Activated naive CD4-positive, alpha-beta T cell treated with anti-CD3 and anti-CD28 coated beads for 36 hours (primary cell): ENCODE results near the gene TMEM95. TPM values are rescaled to one million over a fixed set of nuclear protein-coding genes. Genes with fewer than 3 reads are reported as not detected.
A peak's percentile ranks its signal among the peaks of the same experiment; 100 is the strongest.

Source experiments
- CTCF ChIA-PET: fragments of 350-600 bp; sonication (Branson Sonifier 250); formaldehyde crosslinking; loops from one replicate; lab custom pipeline; 2021; ENCODE audit warnings: antibody characterized with exemption; lab: Charles Lee
- DNase-seq: peaks from one replicate; pipeline ENCODE4 v3.0.0-alpha.2; 2020
- H3K27ac Mint-ChIP-seq: one replicate; pipeline ENCODE4 v1.8.0; 2021; ENCODE audit warnings: mild to moderate bottlenecking, mixed read lengths
- H3K27me3 Mint-ChIP-seq: one replicate; pipeline ENCODE4 v1.8.0; 2021; ENCODE audit warnings: low read depth, mixed read lengths
- H3K36me3 Mint-ChIP-seq: one replicate; pipeline ENCODE4 v1.8.0; 2021; ENCODE audit warnings: low read depth, mixed read lengths
- H3K4me1 Mint-ChIP-seq: one replicate; pipeline ENCODE4 v1.8.0; 2021; ENCODE audit warnings: low read depth, mixed read lengths
- H3K4me3 Mint-ChIP-seq: one replicate; pipeline ENCODE4 v1.8.0; 2021; ENCODE audit warnings: mild to moderate bottlenecking, moderate library complexity, mixed read lengths
- H3K9me3 Mint-ChIP-seq: one replicate; pipeline ENCODE4 v1.8.0; 2021; ENCODE audit warnings: mixed read lengths
- intact Hi-C: fragments of 100-400 bp; cut with micrococcal nuclease; formaldehyde crosslinking; loops from one replicate; pipeline ENCODE4 v1.15.1; 2023
- total RNA-seq, 2 experiments: library from RNA; stranded (reverse); gene quantifications; one replicate each; pipeline ENCODE4 v1.2.3, GENCODE V29; 2021

The TMEM95 gene
- total RNA-seq, 2 experiments from 2014 or later, result not detected

GRCh38 chr17:7383742-7384488, 29.0 kb downstream of the TMEM95 start:
- peak overlapping the region; percentile 70 for H3K4me3 Mint-ChIP-seq

GRCh38 chr17:7384489-7385081, 29.6 kb downstream of the TMEM95 start:
- peak overlapping the region; percentile 65 for H3K27ac Mint-ChIP-seq
- peak overlapping the region; percentile 70 for H3K4me3 Mint-ChIP-seq
- H3K27me3 Mint-ChIP-seq, result peaks cover 23% of the 10 kb centered on the region
- H3K4me1 Mint-ChIP-seq, result peaks cover 4% of the 10 kb centered on the region
- CTCF ChIA-PET, result interaction anchor here (0.7 to 2.4 kb wide), 3 partner anchors 9 to 299 kb away, joined by 3 to 6 read pairs (median 3); no protein-coding TSS in a partner anchor
- intact Hi-C loops, result loop anchor here (1.0 kb wide), 2 partner anchors 10 to 51 kb away; partner anchors contain the start of genes PLSCR3 and TMEM102
- no peak for DNase-seq
- H3K36me3 Mint-ChIP-seq, result no peaks in the 10 kb centered on the region
- H3K9me3 Mint-ChIP-seq, result no peaks in the 10 kb centered on the region

More at GRCh38 chr17:7383742-7384488, 29.0 kb downstream of the TMEM95 start:
- Mint-ChIP-seq H3K27ac (peak overlapping the region; percentile 47), H3K27me3 (peaks cover 30% of the 10 kb centered on the region), H3K36me3 (no peaks in the 10 kb centered on the region), H3K9me3 (peaks cover 3% of the 10 kb centered on the region), H3K4me1 (peaks cover 4% of the 10 kb centered on the region)
- intact Hi-C loops, result loop anchor here (1.0 kb wide), 2 partner anchors 10 to 51 kb away; partner anchors contain the start of genes PLSCR3 and TMEM102
- peak; percentile 74 for DNase-seq
- CTCF ChIA-PET, result interaction anchor here (0.7 to 2.4 kb wide), 3 partner anchors 10 to 300 kb away, joined by 3 to 6 read pairs (median 3); no protein-coding TSS in a partner anchor

GRCh38 chr17:7388856-7389255, 33.9 kb downstream of the TMEM95 start:
- peaks cover 29% of the 10 kb centered on the region for H3K4me1 Mint-ChIP-seq
- no peak overlapping the region for H3K4me3 Mint-ChIP-seq
- peaks cover 4% of the 10 kb centered on the region for H3K36me3 Mint-ChIP-seq
- no peak overlapping the region for H3K27ac Mint-ChIP-seq
- no peaks in the 10 kb centered on the region for H3K27me3 Mint-ChIP-seq
- no peak for DNase-seq
- CTCF ChIA-PET, result interaction anchor here (0.7 to 1.3 kb wide), 3 partner anchors 33 to 172 kb away, joined by 3 to 5 read pairs (median 5); no protein-coding TSS in a partner anchor
- intact Hi-C loops, result no loop called here
- no peaks in the 10 kb centered on the region for H3K9me3 Mint-ChIP-seq

GRCh38 chr17:7389924-7390910, 35.3 kb downstream of the TMEM95 start:
- Mint-ChIP-seq H3K4me3 (no peak overlapping the region), H3K27me3 (no peaks in the 10 kb centered on the region), H3K9me3 (no peaks in the 10 kb centered on the region), H3K36me3 (peaks cover 4% of the 10 kb centered on the region), H3K4me1 (peaks cover 30% of the 10 kb centered on the region), H3K27ac (no peak overlapping the region)
- intact Hi-C loops, result loop anchor here (5.0 kb wide), 1 partner anchor 33 kb away; the partner anchor contains the start of gene TMEM95
- CTCF ChIA-PET, result interaction anchor here (0.6 to 1.2 kb wide), 3 partner anchors 35 to 167 kb away, joined by 3 to 5 read pairs (median 3); no protein-coding TSS in a partner anchor
- DNase-seq, result no peak

- peaks cover 30% of the 10 kb centered on the region for H3K4me1 Mint-ChIP-seq
- no peaks in the 10 kb centered on the region for H3K9me3 Mint-ChIP-seq
- H3K36me3 Mint-ChIP-seq, result peaks cover 4% of the 10 kb centered on the region
- no peak for DNase-seq
- no peak overlapping the region for H3K27ac Mint-ChIP-seq
- H3K27me3 Mint-ChIP-seq, result no peaks in the 10 kb centered on the region
- intact Hi-C loops, result loop anchor here (5.0 kb wide), 1 partner anchor 34 kb away; the partner anchor contains the start of gene TMEM95
- CTCF ChIA-PET, result no interaction called here
- H3K4me3 Mint-ChIP-seq, result no peak overlapping the region
Measured at GRCh38 chr17:7391307-7391706, 36.4 kb downstream of the TMEM95 start.

- intact Hi-C loops, result loop anchor here (5.0 kb wide), 1 partner anchor 36 kb away; the partner anchor contains the start of gene TMEM95
- peaks cover 4% of the 10 kb centered on the region for H3K36me3 Mint-ChIP-seq
- H3K4me1 Mint-ChIP-seq, result peaks cover 30% of the 10 kb centered on the region
- H3K27ac Mint-ChIP-seq, result no peak overlapping the region
- H3K4me3 Mint-ChIP-seq, result peak overlapping the region; percentile 95
- no peak for DNase-seq
- H3K9me3 Mint-ChIP-seq, result no peaks in the 10 kb centered on the region
- CTCF ChIA-PET, result interaction anchor here (0.6 to 1.0 kb wide), 5 partner anchors 8 to 51 kb away, joined by 3 to 4 read pairs (median 4); no protein-coding TSS in a partner anchor
- H3K27me3 Mint-ChIP-seq, result no peaks in the 10 kb centered on the region
Measured at GRCh38 chr17:7392696-7393612, 38.0 kb downstream of the TMEM95 start.

- H3K4me3 Mint-ChIP-seq, result peak overlapping the region; percentile 95
- peaks cover 30% of the 10 kb centered on the region for H3K4me1 Mint-ChIP-seq
- H3K9me3 Mint-ChIP-seq, result no peaks in the 10 kb centered on the region
- peak overlapping the region; percentile 82 for H3K27ac Mint-ChIP-seq
- H3K27me3 Mint-ChIP-seq, result no peaks in the 10 kb centered on the region
- H3K36me3 Mint-ChIP-seq, result peaks cover 4% of the 10 kb centered on the region
- CTCF ChIA-PET, result interaction anchor here (0.6 to 1.0 kb wide), 3 partner anchors 9 to 38 kb away, joined by 3 to 4 read pairs (median 3); no protein-coding TSS in a partner anchor
- intact Hi-C loops, result loop anchor here (1.0 to 5.0 kb wide), 4 partner anchors 10 to 167 kb away; partner anchors contain the start of genes SENP3, TMEM256 and TMEM95
- DNase-seq, result peak; percentile 53
Measured at GRCh38 chr17:7393613-7394451, 38.9 kb downstream of the TMEM95 start.

- peaks cover 4% of the 10 kb centered on the region for H3K36me3 Mint-ChIP-seq
- H3K27me3 Mint-ChIP-seq, result no peaks in the 10 kb centered on the region
- peaks cover 30% of the 10 kb centered on the region for H3K4me1 Mint-ChIP-seq
- peak within 1 kb of the TSS; percentile 95 for H3K4me3 Mint-ChIP-seq
- CTCF ChIA-PET, result interaction anchor here (0.6 to 1.0 kb wide), 2 partner anchors 39 to 121 kb away, joined by 3 read pairs; no protein-coding TSS in a partner anchor
- peak within 1 kb of the TSS; percentile 88 for H3K27ac Mint-ChIP-seq
- no peaks in the 10 kb centered on the region for H3K9me3 Mint-ChIP-seq
- peak; percentile 80 for DNase-seq
- intact Hi-C loops, result loop anchor here (1.0 to 5.0 kb wide), 4 partner anchors 10 to 167 kb away; partner anchors contain the start of genes SENP3, TMEM256 and TMEM95
Measured at GRCh38 chr17:7394452-7395191, 39.7 kb downstream of the TMEM95 start, which contains the start of gene PLSCR3. Gene PLSCR3, minus strand, starts transcription at chr17:7394525. Its CDS starts 415 bp downstream, at chr17:7394110.

- Mint-ChIP-seq H3K4me3 (no peak overlapping the region), H3K4me1 (peaks cover 21% of the 10 kb centered on the region), H3K27me3 (no peaks in the 10 kb centered on the region), H3K9me3 (no peaks in the 10 kb centered on the region), H3K36me3 (peaks cover 4% of the 10 kb centered on the region), H3K27ac (no peak overlapping the region)
- CTCF ChIA-PET, result interaction anchor here (0.6 kb wide), 1 partner anchor 188 kb away, joined by 3 read pairs; no protein-coding TSS in a partner anchor
- intact Hi-C loops, result no loop called here
- DNase-seq, result no peak
Measured at GRCh38 chr17:7396147-7396546, 41.2 kb downstream of the TMEM95 start.
